Esophagus squamous epithelium (tissue), 4 donors: ENCODE measurements around the gene TUBGCP5. TPM values are rescaled to one million over a fixed set of nuclear protein-coding genes. Genes with fewer than 3 reads are reported as not detected.

Experiments
- total RNA-seq, 4 donors: library from RNA; depleted of rRNA; stranded (reverse); fragments of >200 nt; gene quantifications; one replicate each; pipeline ENCODE4 v1.1.0, GENCODE V29; 2016

The TUBGCP5 gene
- total RNA-seq, 4 donors from 2014 or later, result 10.6 to 33.6 (median 20.0) TPM

Other genes with a start within 250 kb of the TUBGCP5 start
- gene NIPA2, start 200.9 kb downstream of the TUBGCP5 start, total RNA-seq, result 10 to 100 TPM; 32.3 to 68.0 (median 55.1) TPM
- 10 to 100 TPM; 88.0 to 92.5 (median 90.1) TPM for gene CYFIP1, start 59.2 kb downstream of the TUBGCP5 start, total RNA-seq
- not detected for gene GOLGA6L1, start 97.3 kb upstream of the TUBGCP5 start, total RNA-seq